Muscle of arm (tissue), 12 donors: ENCODE measurements around the gene GNAO1. TPM values are rescaled to one million over a fixed set of nuclear protein-coding genes. Genes with fewer than 3 reads are reported as not detected.

Source experiments
- DNase-seq: peaks from one replicate; pipeline ENCODE4 v3.0.0-alpha.2; 2013
- polyA plus RNA-seq, 12 donors: library from polyadenylated mRNA; unstranded; fragments of 120-200 nt; gene quantifications; one replicate each; pipeline ENCODE4 v1.2.1, GENCODE V29; 2013; ENCODE audit not compliant: insufficient read length in 12 of 12

Gene GNAO1
- polyA plus RNA-seq, 12 donors = 0.27 to 24.8 (median 1.8) TPM; not detected in 1

GRCh38 chr16:56197192-56197992 lies 6.1 kb downstream of the GNAO1 start:
- DNase-seq = no peak

- no peak for DNase-seq
Measured at GRCh38 chr16:56198006-56198754, 6.9 kb downstream of the GNAO1 start.

GRCh38 chr16:56198755-56199114 lies 7.4 kb downstream of the GNAO1 start:
- DNase-seq = no peak

- DNase-seq = no peak
Measured at GRCh38 chr16:56199164-56199563, 7.9 kb downstream of the GNAO1 start.

- no peak for DNase-seq
Measured at GRCh38 chr16:56201030-56201429, 9.7 kb downstream of the GNAO1 start.

GRCh38 chr16:56202036-56202435 lies 10.7 kb downstream of the GNAO1 start:
- DNase-seq = no peak

GRCh38 chr16:56203052-56203451 lies 11.8 kb downstream of the GNAO1 start:
- no peak for DNase-seq

- no peak for DNase-seq
Measured at GRCh38 chr16:56204816-56205215, 13.5 kb downstream of the GNAO1 start.

- DNase-seq = no peak
Measured at GRCh38 chr16:56206951-56207350, 15.7 kb downstream of the GNAO1 start.

- no peak for DNase-seq
Measured at GRCh38 chr16:56207421-56207820, 16.1 kb downstream of the GNAO1 start.

- no peak for DNase-seq
Measured at GRCh38 chr16:56211435-56211981, 20.2 kb downstream of the GNAO1 start.

GRCh38 chr16:56212144-56212543 lies 20.9 kb downstream of the GNAO1 start:
- no peak for DNase-seq

GRCh38 chr16:56221995-56222394 lies 30.7 kb downstream of the GNAO1 start:
- DNase-seq = no peak

GRCh38 chr16:56222474-56222997 lies 31.2 kb downstream of the GNAO1 start:
- no peak for DNase-seq

- DNase-seq = no peak
Measured at GRCh38 chr16:56225017-56225742, 33.9 kb downstream of the GNAO1 start.

GRCh38 chr16:56226187-56226586 lies 34.9 kb downstream of the GNAO1 start:
- no peak for DNase-seq

- no peak for DNase-seq
Measured at GRCh38 chr16:56226845-56227525, 35.7 kb downstream of the GNAO1 start.

GRCh38 chr16:56227936-56228335 lies 36.6 kb downstream of the GNAO1 start:
- DNase-seq = no peak

GRCh38 chr16:56228476-56228875 lies 37.2 kb downstream of the GNAO1 start:
- no peak for DNase-seq

- DNase-seq = no peak
Measured at GRCh38 chr16:56233795-56234566, 42.7 kb downstream of the GNAO1 start.

- no peak for DNase-seq
Measured at GRCh38 chr16:56234737-56235136, 43.4 kb downstream of the GNAO1 start.
